GM19035 (cell line): ENCODE data around the gene NMS.

Experiments used
- ATAC-seq: cut with Tn5 transposase; IDR thresholded peaks from one replicate; pipeline ENCODE4 v1.9.1; 2021; ENCODE audit not compliant: unreplicated experiment

Gene NMS

GRCh38 chr2:100484390-100484789 is 14.1 kb downstream of the NMS start:
- no peak for ATAC-seq

GRCh38 chr2:100485396-100485795 is 15.1 kb downstream of the NMS start:
- no peak for ATAC-seq

- ATAC-seq = no peak
Observed at GRCh38 chr2:100494712-100495111, 24.4 kb downstream of the NMS start.

DNA sequence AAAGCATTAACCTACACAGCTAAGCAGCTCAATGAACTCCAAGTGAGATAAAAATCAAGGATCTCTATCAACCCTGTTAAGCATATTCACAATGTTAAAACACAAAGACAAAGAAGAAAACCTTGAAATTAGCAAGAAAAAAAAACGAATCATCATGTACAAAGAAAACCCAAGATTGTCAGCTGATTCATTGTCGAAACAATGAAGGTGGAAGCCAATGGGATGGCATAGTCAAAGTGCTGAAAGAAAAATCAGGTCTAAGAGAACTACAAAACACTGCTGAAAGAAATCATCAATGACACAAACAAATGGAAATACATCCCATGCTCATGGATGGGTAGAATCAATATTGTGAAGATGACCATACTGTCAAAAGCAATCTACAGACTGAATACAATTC is 32.5 kb downstream of the NMS start:
- no peak for ATAC-seq

DNA sequence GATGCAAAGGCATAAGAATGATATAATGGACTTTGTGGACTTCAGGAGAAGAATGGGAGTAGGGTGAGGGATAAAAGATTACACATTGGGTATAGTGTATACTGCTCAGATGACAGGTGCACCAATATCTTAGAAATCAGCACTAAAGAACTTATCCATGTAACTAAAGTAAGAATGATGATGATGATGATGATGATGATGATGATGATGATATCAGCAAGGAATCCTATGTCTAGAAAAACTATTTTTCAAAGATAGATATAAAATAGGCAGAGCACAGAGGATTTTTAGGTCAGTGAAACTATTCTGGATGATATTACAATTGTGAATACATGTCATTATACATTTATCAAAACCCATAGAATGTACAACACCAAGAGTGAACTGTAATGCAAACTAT is 34.3 kb downstream of the NMS start:
- no peak for ATAC-seq

DNA sequence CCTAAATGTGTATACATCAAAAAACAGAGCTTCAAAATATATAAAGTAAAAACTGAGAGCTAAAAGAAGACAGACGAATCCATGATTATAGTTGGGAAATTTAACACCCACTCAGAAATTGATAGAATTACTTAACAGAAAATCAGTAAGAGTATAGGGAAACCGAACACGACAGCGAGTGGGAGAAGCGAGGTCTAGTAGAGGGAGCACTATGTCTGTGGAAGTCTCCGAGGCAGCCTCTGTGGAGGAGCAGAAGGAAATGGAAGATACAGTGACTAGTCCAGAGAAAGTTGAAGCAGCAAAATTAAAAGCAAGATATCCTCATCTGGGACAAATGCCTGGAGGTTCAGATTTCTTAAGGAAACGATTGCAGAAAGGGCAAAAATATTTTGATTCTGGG is 38.8 kb downstream of the NMS start:
- no peak for ATAC-seq

- ATAC-seq = no peak
Observed at GRCh38 chr2:100513650-100514049, 43.4 kb downstream of the NMS start.

- no peak for ATAC-seq
Observed at GRCh38 chr2:100517556-100517955, 47.3 kb downstream of the NMS start.

GRCh38 chr2:100518801-100519200 is 48.5 kb downstream of the NMS start:
- no peak for ATAC-seq

DNA sequence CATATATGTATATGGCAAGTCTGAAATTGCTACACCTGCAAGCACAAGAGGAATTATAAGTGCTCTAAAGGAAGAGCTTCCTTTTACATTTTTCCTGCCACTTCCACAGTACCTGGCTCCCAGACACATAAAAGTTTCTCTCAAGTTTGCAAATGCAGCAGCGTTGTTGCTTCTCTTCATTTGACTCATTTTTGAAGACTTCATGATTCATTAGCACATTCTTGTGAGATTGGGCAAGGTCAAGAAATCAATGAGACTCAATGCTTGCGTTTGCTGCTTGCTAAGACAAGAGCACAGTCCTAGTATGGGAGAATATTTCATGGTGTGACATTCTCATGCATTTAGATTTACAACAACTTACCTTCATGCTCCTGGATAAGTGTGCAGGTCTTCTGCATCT is 49.9 kb downstream of the NMS start:
- no peak for ATAC-seq

DNA sequence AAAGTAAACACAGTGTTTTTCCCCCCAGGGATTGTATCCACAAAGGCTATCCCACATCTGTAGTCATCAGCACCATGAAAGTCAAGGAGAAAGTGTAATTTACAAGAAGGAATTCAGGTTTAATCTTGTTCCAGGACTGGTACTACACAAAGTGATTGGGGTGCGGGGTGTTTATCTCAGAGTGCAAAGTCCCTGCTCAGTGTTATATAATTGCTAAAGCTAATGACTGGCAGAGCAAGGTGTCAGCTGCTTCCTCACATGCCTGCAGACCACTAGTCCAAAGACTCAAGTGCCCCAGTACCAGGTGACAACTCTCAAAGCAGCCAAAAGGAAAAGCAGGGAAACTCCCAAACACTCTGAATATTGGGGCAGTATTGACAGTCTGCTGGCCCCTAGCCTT is 52.1 kb downstream of the NMS start:
- no peak for ATAC-seq

DNA sequence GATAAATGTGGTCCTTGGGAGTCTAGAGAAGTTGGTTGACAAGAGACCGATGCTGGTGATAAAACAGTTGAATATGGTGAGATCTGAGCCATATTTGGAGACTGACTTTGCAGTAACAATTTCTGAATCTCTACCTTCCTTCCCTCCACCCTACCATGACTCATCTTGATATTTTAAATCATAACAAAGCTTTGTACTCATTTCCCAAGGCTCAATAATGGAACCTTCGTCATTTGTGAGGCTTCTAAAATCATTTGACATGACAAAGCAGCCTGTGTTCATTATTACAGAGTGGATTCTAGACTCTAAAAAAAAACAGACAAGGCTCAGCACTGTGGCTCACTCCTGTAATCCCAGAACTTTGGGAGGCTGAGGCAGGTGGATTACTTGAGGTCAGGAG is 54.0 kb downstream of the NMS start:
- no peak for ATAC-seq

DNA sequence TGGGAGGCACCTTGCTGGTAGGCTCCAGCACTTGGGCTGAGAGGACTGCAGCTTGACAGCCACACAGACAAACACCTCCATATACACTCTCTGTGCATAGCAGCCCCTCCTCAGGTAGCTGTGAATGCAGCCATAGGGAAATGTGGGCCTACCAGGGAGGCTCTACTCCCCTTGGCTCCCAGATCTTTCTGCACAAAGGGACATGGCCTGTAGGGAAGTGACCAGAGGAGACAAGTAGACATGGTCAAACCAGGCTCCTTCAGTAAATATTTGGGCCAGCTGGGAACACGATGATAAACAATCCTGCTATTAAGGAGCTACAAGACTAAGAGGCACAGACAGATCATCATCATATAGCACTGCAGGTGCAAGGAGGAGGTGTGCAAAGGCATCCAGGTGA is 56.6 kb downstream of the NMS start:
- no peak for ATAC-seq

DNA sequence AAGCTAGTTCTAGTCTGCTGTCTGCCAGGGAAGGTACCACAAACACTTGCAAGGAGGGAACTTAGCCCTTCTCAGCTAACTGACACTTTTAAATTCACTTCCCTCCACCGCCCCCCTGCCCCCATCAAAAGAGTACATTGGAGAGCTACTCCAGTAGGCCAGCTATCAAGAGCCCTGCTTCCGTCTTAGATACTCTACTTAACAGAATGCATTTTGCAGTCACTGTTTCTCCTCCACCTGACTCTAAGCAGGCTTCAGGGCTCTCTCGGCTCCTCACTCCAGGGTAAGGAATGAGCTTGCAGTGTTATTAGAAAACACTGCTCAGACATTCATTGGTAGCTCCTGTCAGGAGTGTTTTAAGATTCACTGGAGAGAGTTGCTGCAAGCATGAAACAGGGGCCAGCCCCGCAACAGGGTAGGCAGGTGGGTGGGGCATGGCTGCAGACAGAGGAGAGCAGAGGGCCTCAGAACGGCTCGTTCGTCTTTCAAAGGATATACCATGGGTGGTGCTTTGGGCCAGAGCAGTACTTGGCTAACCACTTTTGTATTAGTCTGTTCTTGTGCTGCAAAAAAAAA is 57.2 kb downstream of the NMS start:
- ATAC-seq = no peak

GRCh38 chr2:100529176-100529575 is 58.9 kb downstream of the NMS start:
- ATAC-seq = no peak

DNA sequence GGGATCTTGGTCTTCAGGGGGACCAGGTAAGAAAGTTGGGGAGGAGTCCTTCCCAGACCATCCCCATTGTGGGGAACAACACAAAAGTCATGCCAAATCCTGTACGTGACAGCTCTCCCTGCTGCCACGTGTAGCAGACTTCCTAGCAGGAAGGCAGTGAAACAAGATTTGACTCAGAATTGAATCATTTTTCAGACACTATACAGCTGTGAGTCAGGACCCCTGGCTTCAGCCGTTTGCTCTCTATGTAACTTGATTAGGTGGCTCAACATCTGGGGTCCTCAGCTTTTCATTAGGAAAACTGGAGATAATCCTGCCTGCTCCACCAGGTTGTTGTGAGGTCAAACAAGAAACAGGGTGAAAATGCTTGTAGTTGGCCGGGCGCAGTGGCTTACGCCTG is 59.6 kb downstream of the NMS start:
- ATAC-seq = no peak
